Right atrium auricular region (tissue), 2 donors: ENCODE data around the gene FZD4. TPM values are rescaled to one million over a fixed set of nuclear protein-coding genes. Genes with fewer than 3 reads are reported as not detected.
"Not testable (repeated sequence)": the region's sequence is repeated elsewhere in the genome, so short reads cannot be mapped to it uniquely, and the experiment has no call there.

Experiments
- DNase-seq: peaks from one replicate; pipeline ENCODE4 v3.0.0-alpha.2; 2019; ENCODE audit warnings: low spot score
- H3K27ac ChIP-seq, 2 donors: fragments of 200-600 bp; sonication (generic); 1 replicate in 1 of 2; 2 replicates in 1 of 2; pipeline ENCODE4 v1.5.1; 2016 to 2019
- H3K27me3 ChIP-seq, 2 donors: fragments of 200-600 bp; sonication (generic); one replicate each; pipeline versions ENCODE4 v1.5.1 to v1.6.0; 2017 to 2019
- H3K36me3 ChIP-seq: fragments of 200-600 bp; sonication (generic); one replicate; pipeline ENCODE4 v1.5.1; 2016
- H3K4me1 ChIP-seq, 2 donors: fragments of 200-600 bp; sonication (generic); one replicate each; pipeline versions ENCODE4 v1.5.1 to v1.6.0; 2017 to 2019
- H3K4me3 ChIP-seq, 2 donors: fragments of 200-600 bp; sonication (generic); 1 replicate in 1 of 2; 2 replicates in 1 of 2; pipeline ENCODE4 v1.5.1; 2017 to 2019; ENCODE audit warnings: mild to moderate bottlenecking in 1 of 2, moderate library complexity in 1 of 2
- H3K9me3 ChIP-seq, 2 donors: fragments of 200-600 bp; sonication (generic); one replicate each; pipeline ENCODE4 v1.5.1; 2019
- CTCF ChIP-seq, 2 donors: fragments of 200-600 bp; sonication (generic); IDR thresholded peaks; one replicate each; pipeline ENCODE4 v1.5.1; 2019; ENCODE audit warnings: antibody characterized with exemption in 2 of 2
- total RNA-seq, 2 donors: library from RNA; depleted of rRNA; stranded (reverse); fragments of >200 nt; gene quantifications; one replicate each; pipeline ENCODE4 v1.1.0, GENCODE V29; 2016

The FZD4 gene
- total RNA-seq, 2 donors from 2014 or later, result 22.6 to 32.5 TPM

GRCh38 chr11:86993031-86993430, 37.8 kb upstream of the FZD4 start:
- H3K4me1 ChIP-seq, result peaks cover 0 to 15% of the 10 kb centered on the region in 2 donors
- H3K36me3 ChIP-seq, result no peaks in the 10 kb centered on the region
- no peaks in the 10 kb centered on the region for H3K9me3 ChIP-seq
- DNase-seq, result no peak
- no peaks in the 10 kb centered on the region for H3K27me3 ChIP-seq
- no peak overlapping the region for H3K27ac ChIP-seq
- TF ChIP-seq CTCF (IDR thresholded peaks at IDR 0.05), result no peak
- no peak overlapping the region for H3K4me3 ChIP-seq

GRCh38 chr11:86992340-86992739, 37.1 kb upstream of the FZD4 start:
- not testable (repeated sequence) for H3K36me3 ChIP-seq, H3K27ac ChIP-seq, DNase-seq, H3K4me3 ChIP-seq, H3K9me3 ChIP-seq, H3K27me3 ChIP-seq
- H3K4me1 ChIP-seq, result peaks cover 0 to 15% of the 10 kb centered on the region in 2 donors

- Histone ChIP-seq H3K4me1 (peaks cover 0 to 15% of the 10 kb centered on the region in 2 donors), H3K27ac (no peak overlapping the region), H3K4me3 (no peak overlapping the region), H3K9me3 (no peaks in the 10 kb centered on the region), H3K36me3 (no peaks in the 10 kb centered on the region), H3K27me3 (no peaks in the 10 kb centered on the region)
- TF ChIP-seq CTCF (IDR thresholded peaks at IDR 0.05), result no peak
- DNase-seq, result no peak
Measured at GRCh38 chr11:86991341-86991740, 36.1 kb upstream of the FZD4 start.

- Histone ChIP-seq H3K4me1 (peaks cover 0 to 15% of the 10 kb centered on the region in 2 donors), H3K27me3 (no peaks in the 10 kb centered on the region), H3K4me3 (no peak overlapping the region), H3K27ac (no peak overlapping the region), H3K36me3 (no peaks in the 10 kb centered on the region), H3K9me3 (no peaks in the 10 kb centered on the region)
- TF ChIP-seq CTCF (IDR thresholded peaks at IDR 0.05), result no peak
- no peak for DNase-seq
Measured at GRCh38 chr11:86990515-86990914, 35.3 kb upstream of the FZD4 start.

GRCh38 chr11:86990031-86990430, 34.8 kb upstream of the FZD4 start:
- H3K27ac ChIP-seq, result peak overlapping the region in 1 of 2 donors; percentile 61
- TF ChIP-seq CTCF (IDR thresholded peaks at IDR 0.05), result no peak
- no peak for DNase-seq

GRCh38 chr11:86988351-86988881, 33.2 kb upstream of the FZD4 start:
- no peaks in the 10 kb centered on the region for H3K27me3 ChIP-seq
- peaks cover 0 to 24% of the 10 kb centered on the region in 2 donors for H3K4me1 ChIP-seq
- H3K9me3 ChIP-seq, result no peaks in the 10 kb centered on the region
- no peak overlapping the region for H3K4me3 ChIP-seq
- no peak for TF ChIP-seq CTCF (IDR thresholded peaks at IDR 0.05)
- H3K36me3 ChIP-seq, result no peaks in the 10 kb centered on the region
- H3K27ac ChIP-seq, result no peak overlapping the region
- DNase-seq, result no peak

More at GRCh38 chr11:86990031-86990430, 34.8 kb upstream of the FZD4 start:
- Histone ChIP-seq H3K9me3 (no peaks in the 10 kb centered on the region), H3K4me1 (peaks cover 0 to 15% of the 10 kb centered on the region in 2 donors), H3K4me3 (no peak overlapping the region), H3K27me3 (no peaks in the 10 kb centered on the region), H3K36me3 (no peaks in the 10 kb centered on the region)
